ENCODE data around the gene MISP3.
A peak's percentile ranks its signal among the peaks of the same experiment; 100 is the strongest.
"Not testable (repeated sequence)": the region's sequence is repeated elsewhere in the genome, so short reads cannot be mapped to it uniquely, and the experiment has no call there.

The MISP3 gene

GRCh38 chr19:14072535-14073260, at the start of gene MISP3:
MISP3 (plus strand) TSS chr19:14072786; CDS start chr19:14073310, 524 bp downstream.
- peak within 1 kb of the TSS; percentile 74 for H3K4me3 ChIP-seq (ENCODE audit: low read depth, low read length)
- TF ChIP-seq CTCF (IDR thresholded peaks at IDR 0.05; ENCODE audit: low read depth, low read length): peak; percentile 6; the same call in 1 of the 2 replicates

- TF ChIP-seq CTCF (IDR thresholded peaks at IDR 0.05; ENCODE audit: low read depth, low read length): peak; percentile 60
- no peak overlapping the region for H3K4me3 ChIP-seq (ENCODE audit: low read depth, low read length)
Observed at GRCh38 chr19:14023404-14024235, 49.0 kb upstream of the MISP3 start.

DNA sequence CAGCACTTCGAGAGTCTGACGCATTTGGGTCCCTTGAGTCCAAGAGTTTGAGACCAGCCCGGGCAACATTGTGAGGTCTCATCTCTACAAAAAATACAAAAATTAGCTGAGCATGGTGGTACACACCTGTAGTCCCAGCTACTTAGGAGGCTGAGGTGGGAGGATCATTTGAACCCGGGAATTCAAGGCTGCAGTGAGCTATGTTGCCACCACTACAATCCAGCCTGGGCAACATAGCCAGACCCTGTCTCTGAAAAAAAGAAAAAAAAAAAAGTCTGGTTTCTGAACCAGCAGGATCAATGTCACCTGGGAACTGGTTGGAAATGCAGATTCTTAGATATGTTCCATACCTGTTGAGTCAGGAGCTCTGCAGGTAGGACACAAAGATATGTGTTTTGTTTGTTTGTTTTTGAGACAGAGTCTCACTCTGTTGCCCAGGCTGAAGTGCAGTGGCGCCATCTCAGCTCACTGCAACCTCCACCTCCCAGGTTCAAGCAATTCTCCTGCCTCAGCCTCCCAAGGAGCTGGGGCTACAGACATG, 45.9 kb upstream of the MISP3 start:
- H3K4me3 ChIP-seq (ENCODE audit: low read depth, low read length): not testable (repeated sequence)

DNA sequence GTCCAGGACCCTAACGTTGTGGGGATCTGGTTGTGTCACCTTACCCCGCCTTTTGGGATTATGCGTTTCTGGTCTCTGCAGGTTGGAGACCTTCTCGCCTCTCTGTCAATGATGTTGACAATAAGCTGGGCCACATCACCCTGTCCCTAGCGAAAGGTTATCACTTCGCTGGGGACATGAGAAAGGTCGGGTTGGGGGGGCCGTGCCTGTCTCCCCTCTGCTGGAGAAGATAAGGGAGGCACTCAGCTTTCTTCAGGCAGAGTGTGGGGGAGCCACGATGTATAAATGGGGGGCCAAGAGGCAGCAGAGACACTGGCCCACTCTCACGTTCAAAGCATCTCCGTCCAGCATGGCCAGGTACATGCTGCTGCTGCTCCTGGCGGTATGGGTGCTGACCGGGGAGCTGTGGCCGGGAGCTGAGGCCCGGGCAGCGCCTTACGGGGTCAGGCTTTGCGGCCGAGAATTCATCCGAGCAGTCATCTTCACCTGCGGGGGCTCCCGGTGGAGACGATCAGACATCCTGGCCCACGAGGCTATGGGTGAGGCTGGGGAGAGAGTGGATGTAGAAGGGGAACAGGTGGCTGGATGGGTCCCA, 44.6 kb upstream of the MISP3 start, which contains the start of gene RLN3:
TSS of gene RLN3 (plus strand) at position 293 of the 595 bp plus-strand sequence. CDS start at position 350, 57 bp downstream.
- TF ChIP-seq CTCF (IDR thresholded peaks at IDR 0.05; ENCODE audit: low read depth, low read length): no peak
- no peak within 1 kb of the TSS for H3K4me3 ChIP-seq (ENCODE audit: low read depth, low read length)

DNA sequence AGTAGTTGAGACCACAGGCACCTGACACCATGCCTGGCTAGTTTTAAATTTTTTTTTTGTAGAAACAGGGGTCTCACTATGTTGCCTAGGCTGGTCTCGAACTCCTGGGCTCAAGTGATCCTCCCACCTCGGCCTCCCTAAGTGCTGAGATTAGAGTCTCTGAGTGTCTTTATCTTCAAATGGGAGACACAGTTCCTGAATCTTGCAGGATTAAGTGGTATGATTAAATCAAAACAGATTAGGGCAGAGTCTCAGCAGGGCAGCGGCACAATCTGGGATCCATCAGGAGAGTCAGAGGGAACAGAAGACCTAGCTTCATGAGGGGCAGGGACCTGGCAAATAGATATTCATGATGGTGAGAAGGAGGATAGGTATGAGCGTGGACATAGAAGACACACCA, 43.7 kb upstream of the MISP3 start:
- TF ChIP-seq CTCF (IDR thresholded peaks at IDR 0.05; ENCODE audit: low read depth, low read length): no peak
- H3K4me3 ChIP-seq (ENCODE audit: low read depth, low read length): no peak overlapping the region

GRCh38 chr19:14030997-14031718, 41.4 kb upstream of the MISP3 start:
- no peak for TF ChIP-seq CTCF (IDR thresholded peaks at IDR 0.05; ENCODE audit: low read depth, low read length)

More at GRCh38 chr19:14030997-14031718, 41.4 kb upstream of the MISP3 start:
- peak overlapping the region; percentile 66 for H3K4me3 ChIP-seq (ENCODE audit: low read depth, low read length)
